Measurements from ENCODE around the gene TACC2.
A peak's percentile ranks its signal among the peaks of the same experiment; 100 is the strongest.
"Not testable (repeated sequence)": the region's sequence is repeated elsewhere in the genome, so short reads cannot be mapped to it uniquely, and the experiment has no call there.

TACC2 gene

GRCh38 chr10:121988361-121989324 is at the start of gene TACC2:
Gene TACC2 (plus strand): TSS chr10:121989163. CDS start chr10:122021982, 32,819 bp downstream.
- DNase-seq (ENCODE audit: low read depth in 2 of 2) = no peak

DNA sequence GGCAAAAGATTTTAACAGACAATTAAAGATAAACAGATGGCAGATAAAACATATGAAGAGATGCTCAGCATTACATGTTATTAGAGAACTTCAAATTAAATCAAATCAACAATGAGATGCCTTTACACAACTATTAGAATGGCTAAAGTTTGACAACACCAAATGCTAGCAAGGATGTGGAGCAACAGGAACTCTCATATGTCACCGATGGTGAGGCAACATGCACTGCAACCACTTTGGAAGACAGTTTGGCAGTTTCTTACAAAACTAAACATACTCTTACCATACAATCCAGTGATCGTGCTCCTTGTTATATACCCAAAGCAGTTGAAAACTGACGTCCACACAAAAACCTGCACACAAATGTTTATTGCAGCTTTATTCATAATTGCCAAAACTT is 47.4 kb upstream of the TACC2 start:
- no peak for DNase-seq (ENCODE audit: low read depth in 2 of 2)

GRCh38 chr10:121942749-121943416 is 46.1 kb upstream of the TACC2 start:
- no peak for DNase-seq (ENCODE audit: low read depth in 2 of 2)

DNA sequence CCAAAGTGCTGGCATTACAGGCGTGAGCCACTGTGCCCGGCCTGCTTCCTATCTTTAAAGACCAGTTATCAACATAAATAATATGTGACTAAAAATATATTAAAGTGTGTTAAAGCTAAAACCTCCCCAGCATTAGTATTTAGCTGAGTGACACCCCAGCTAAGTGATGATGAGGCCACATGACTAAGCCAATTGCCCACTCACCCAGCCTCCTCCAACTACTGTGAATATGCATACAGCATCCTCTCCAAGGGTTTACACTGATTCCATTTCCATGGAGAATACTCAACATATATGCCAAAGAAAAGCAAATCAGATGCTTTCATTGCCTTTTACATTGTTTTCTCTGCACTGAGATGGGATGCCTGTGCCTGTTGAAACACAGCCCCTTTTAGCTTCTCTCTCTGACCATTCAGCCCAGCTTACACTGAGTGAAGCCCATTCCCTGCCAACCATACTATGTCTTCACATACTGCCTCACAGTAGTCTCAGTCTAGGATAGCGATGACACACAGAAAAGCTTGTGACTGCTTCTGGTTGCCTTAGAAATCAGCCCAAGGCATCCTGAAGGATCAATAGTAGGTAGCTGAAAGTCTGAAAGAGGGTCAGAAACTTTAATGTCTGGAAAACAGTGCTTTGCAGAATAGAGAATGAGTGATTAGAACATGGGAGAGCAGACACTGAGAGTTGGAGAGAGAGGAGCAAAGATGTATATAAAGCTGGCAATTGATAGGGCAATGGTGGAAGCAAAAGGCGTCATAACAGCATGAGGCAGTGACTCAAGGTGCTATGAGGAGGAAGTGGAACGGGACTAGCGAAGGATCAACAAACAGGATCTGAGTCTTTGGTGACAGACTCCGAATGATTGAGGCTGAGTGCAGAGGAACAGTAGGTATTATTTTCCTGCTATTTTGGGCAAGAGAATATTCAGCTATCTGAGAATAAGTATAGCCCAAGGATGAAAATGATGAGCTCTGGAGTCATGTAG is 41.3 kb upstream of the TACC2 start:
- no peak for DNase-seq (ENCODE audit: low read depth in 2 of 2)

DNA sequence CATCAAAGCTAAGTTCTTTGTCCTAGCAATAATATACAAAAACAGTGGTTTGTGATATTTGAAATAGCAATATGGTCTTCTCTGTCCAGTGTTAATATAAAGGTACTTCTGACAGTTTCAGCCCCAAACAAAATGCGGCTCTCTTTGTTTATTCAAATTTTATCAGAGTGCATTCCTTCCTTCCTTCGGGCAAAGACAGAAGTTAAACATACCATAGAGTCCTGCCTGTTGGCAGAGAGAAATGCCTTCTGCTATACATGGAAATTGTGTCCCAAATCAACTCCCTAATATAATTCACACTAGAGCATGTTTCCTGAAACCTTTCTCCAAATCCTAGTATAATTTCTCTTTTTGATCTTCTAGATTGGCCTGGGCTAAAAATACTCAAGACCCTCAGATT is 39.9 kb upstream of the TACC2 start:
- DNase-seq (ENCODE audit: low read depth in 2 of 2) = no peak

- no peak for DNase-seq (ENCODE audit: low read depth in 2 of 2)
Observed at GRCh38 chr10:121949451-121949850, 39.5 kb upstream of the TACC2 start.

DNA sequence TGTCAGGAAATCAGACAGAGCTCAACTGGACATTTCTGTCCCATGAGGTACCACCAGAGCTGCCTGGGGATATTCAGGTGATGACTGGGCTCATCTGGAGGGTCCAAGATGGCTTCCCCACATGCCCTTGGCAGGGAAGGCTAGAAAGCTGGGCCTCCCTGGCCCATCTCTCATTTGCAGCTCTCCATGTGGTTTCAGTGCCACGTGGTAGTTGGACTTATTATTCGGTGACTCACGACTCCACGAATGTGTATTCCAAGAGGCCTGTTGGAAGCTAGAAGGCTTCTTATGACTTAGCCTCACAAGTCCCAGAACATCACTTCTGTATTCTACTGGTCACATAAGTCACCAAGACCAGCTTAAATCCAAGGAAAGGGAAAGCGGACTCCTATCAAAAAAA is 36.7 kb upstream of the TACC2 start:
- DNase-seq (ENCODE audit: low read depth in 2 of 2) = no peak

GRCh38 chr10:121956111-121957061 is 32.6 kb upstream of the TACC2 start:
- no peak for DNase-seq (ENCODE audit: low read depth in 2 of 2)

- no peak for DNase-seq (ENCODE audit: low read depth in 2 of 2)
Observed at GRCh38 chr10:121959671-121960070, 29.3 kb upstream of the TACC2 start.

GRCh38 chr10:121961456-121961855 is 27.5 kb upstream of the TACC2 start:
- no peak for DNase-seq (ENCODE audit: low read depth in 2 of 2)

DNA sequence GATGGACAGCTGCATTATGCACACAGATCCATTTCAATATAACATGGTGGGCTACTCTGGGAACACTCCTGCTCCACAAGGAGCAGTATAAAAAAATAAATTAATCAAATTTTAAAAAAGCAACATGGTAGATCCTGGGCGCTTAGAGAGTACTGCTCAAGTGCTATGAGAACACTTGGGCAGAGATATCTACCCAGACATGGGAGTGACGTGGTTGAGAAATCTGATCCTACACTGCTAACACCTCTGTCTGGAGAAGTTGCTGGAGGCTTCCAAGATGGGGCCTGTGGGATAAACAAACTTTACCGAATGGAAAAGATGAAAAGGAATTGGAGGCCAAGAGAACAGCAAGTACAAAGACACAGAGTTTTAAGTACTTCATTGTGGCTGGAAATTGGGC is 23.0 kb upstream of the TACC2 start:
- no peak for DNase-seq (ENCODE audit: low read depth in 2 of 2)

GRCh38 chr10:121969086-121969485 is 19.9 kb upstream of the TACC2 start:
- not testable (repeated sequence) for DNase-seq (ENCODE audit: low read depth in 2 of 2)

DNA sequence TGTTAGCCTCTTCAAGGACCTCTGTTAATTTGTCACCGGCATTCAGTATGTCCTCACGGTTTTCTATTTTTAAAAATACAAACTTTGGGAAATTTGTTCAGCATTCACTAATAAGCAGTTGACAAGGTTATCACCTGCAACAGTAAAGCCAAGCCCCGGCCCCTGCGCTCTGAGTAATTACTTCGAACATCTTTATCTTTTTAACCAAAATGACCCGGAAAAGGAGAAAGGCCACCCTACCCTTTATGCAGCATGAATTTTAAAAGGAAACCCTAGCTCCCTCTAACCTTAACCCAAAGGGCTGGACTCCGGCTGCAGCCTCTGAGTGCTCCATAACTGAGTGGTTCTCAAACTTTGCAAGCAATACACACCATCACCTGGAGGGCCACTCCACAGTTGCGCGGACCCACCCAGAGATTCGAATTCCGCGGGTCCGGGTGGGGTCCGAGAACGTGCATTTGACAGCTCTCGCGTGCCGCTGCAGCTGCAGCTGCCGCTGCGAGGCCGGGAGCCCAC is 14.9 kb upstream of the TACC2 start:
- DNase-seq (ENCODE audit: low read depth in 2 of 2) = no peak

DNA sequence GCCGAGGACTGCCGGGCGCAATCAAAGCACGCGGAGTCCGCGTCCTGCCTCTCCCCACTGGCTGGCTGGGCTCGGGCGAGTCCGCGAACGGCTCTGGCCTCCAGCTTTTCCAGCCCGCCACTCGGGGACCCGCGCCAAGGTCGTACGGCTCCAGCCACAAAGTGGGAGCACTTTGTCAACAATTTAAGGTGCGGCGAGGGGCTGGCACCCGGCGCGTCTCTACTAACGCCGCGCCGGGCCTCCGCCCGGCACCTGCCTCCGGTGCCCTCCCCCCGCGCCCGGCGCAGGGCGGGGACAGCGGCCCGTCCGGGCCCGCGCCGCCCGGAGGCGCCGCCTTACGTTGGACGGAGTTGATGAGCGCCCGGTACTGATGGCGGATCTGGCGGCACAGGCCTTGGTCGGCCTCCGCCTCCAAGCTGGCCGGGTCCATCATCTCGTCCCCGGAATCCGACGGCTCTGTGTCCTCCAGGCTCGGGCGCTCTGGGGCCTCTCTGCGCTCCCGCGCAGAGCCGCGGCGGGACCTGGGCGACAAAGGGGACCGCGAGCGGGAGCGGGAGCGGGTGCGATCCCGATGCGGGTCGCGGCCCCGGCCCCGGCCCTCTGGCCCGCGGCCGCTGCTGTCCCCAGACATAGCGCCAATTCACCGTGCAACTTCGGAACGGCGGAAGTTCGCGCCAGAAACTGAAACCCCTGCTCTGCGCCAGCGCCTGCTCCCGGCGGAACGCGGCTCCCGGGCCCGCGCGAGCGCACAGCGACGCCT is 14.2 kb upstream of the TACC2 start, which contains the start of gene NSMCE4A:
NSMCE4A (minus strand) TSS at position 683 of the 760 bp plus-strand sequence; CDS start at position 631, 52 bp downstream.
- DNase-seq (ENCODE audit: low read depth in 2 of 2) = peak; percentile 35 to 67

- DNase-seq (ENCODE audit: low read depth in 2 of 2) = no peak
Observed at GRCh38 chr10:121975295-121976086, 13.5 kb upstream of the TACC2 start.

- no peak for DNase-seq (ENCODE audit: low read depth in 2 of 2)
Observed at GRCh38 chr10:121976607-121977006, 12.4 kb upstream of the TACC2 start.

GRCh38 chr10:121978511-121978910 is 10.5 kb upstream of the TACC2 start:
- DNase-seq (ENCODE audit: low read depth in 2 of 2) = no peak

GRCh38 chr10:121981346-121981745 is 7.6 kb upstream of the TACC2 start:
- DNase-seq (ENCODE audit: low read depth in 2 of 2) = no peak

DNA sequence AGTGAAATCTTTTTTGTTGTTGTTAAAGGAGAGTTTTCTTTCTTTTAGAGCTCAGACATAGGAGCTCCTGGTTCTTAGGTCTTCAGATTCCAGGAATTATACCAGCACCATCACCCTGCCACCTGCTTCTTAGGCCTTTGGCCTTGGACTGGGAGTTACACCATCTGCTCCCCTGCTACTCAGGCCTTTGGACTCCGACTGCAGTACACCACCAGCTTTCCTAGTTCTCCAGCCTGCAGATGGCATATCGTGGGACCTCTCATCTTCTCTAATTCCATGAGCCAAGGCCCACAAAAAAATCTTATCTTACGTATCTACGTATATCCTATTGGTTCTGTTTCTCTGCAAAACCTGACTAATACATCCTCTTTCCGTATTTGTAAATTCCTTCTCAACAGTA is 5.1 kb upstream of the TACC2 start:
- no peak for DNase-seq (ENCODE audit: low read depth in 2 of 2)

All from stimulated activated CD8-positive, alpha-beta memory T cell treated with anti-CD3 and anti-CD28 coated beads, Interleukin-7, amount 100 ng/mL, for 4 hours (primary cell).